Astrocyte (in vitro differentiated cells and primary cell): ENCODE data around the gene ZNF18. TPM values are rescaled to one million over a fixed set of nuclear protein-coding genes. Genes with fewer than 3 reads are reported as not detected.

ENCODE experiments used
- DNase-seq: peaks from one replicate; pipeline ENCODE4 v3.0.0-alpha.2; 2010; ENCODE audit warnings: low read depth
- FAIRE-seq: peaks from 2 replicates; lab custom pipeline; 2011; peaks lifted over from hg19 to GRCh38; lab: Jason Lieb, UNC
- H2AFZ ChIP-seq: 2 replicates; pipeline ENCODE4 v1.6.0; 2012; ENCODE audit warnings: low read depth, low read length, inconsistent platforms
- H3K27ac ChIP-seq: 2 replicates; pipeline ENCODE4 v1.5.1; 2011; ENCODE audit warnings: low read depth, low read length, inconsistent platforms
- H3K27me3 ChIP-seq: 2 replicates; pipeline ENCODE4 v1.6.0; 2011; ENCODE audit warnings: low read length, inconsistent platforms; ENCODE audit not compliant: insufficient read depth
- H3K36me3 ChIP-seq: 2 replicates; pipeline ENCODE4 v1.5.1; 2011; ENCODE audit warnings: low read length, inconsistent platforms; ENCODE audit not compliant: insufficient read depth
- H3K4me1 ChIP-seq: 2 replicates; pipeline ENCODE4 v1.5.1; 2011; ENCODE audit warnings: low read length, inconsistent platforms; ENCODE audit not compliant: insufficient read depth
- H3K4me2 ChIP-seq: 2 replicates; pipeline ENCODE4 v1.6.0; 2012; ENCODE audit warnings: low read length, inconsistent platforms
- H3K4me3 ChIP-seq: 2 replicates; pipeline ENCODE4 v1.5.1; 2011; ENCODE audit warnings: low read depth, mild to moderate bottlenecking, low read length, inconsistent platforms; ENCODE audit not compliant: insufficient read depth
- H3K79me2 ChIP-seq: 2 replicates; pipeline ENCODE4 v1.6.0; 2012; ENCODE audit warnings: mild to moderate bottlenecking, low read length, inconsistent platforms; ENCODE audit not compliant: insufficient read depth
- H3K9ac ChIP-seq: 2 replicates; pipeline ENCODE4 v1.6.0; 2012; ENCODE audit warnings: mild to moderate bottlenecking, low read length, inconsistent platforms
- H3K9me3 ChIP-seq: 2 replicates; pipeline ENCODE4 v1.5.1; 2012; ENCODE audit warnings: low read depth, mild to moderate bottlenecking, low read length, inconsistent platforms; ENCODE audit not compliant: insufficient read depth
- H4K20me1 ChIP-seq: 2 replicates; pipeline ENCODE4 v1.6.0; 2012; ENCODE audit warnings: low read length, inconsistent platforms; ENCODE audit not compliant: insufficient read depth
- H3K27ac Mint-ChIP-seq: one replicate; pipeline ENCODE4 v1.8.0; 2021; ENCODE audit warnings: mild to moderate bottlenecking, mixed read lengths; ENCODE audit not compliant: unreplicated experiment
- H3K27me3 Mint-ChIP-seq: one replicate; pipeline ENCODE4 v1.8.0; 2021; ENCODE audit warnings: low read depth, mixed read lengths; ENCODE audit not compliant: unreplicated experiment
- H3K36me3 Mint-ChIP-seq: one replicate; pipeline ENCODE4 v1.8.0; 2021; ENCODE audit warnings: low read depth, mixed read lengths; ENCODE audit not compliant: unreplicated experiment
- H3K4me1 Mint-ChIP-seq: one replicate; pipeline ENCODE4 v1.8.0; 2021; ENCODE audit warnings: low read depth, mixed read lengths; ENCODE audit not compliant: unreplicated experiment
- H3K4me3 Mint-ChIP-seq: one replicate; pipeline ENCODE4 v1.8.0; 2021; ENCODE audit warnings: mild to moderate bottlenecking, moderate library complexity, mixed read lengths; ENCODE audit not compliant: unreplicated experiment
- H3K9me3 Mint-ChIP-seq: one replicate; pipeline ENCODE4 v1.8.0; 2021; ENCODE audit warnings: mild to moderate bottlenecking, mixed read lengths; ENCODE audit not compliant: unreplicated experiment
- CTCF ChIP-seq: IDR thresholded peaks from 2 replicates; pipeline ENCODE4 v1.5.1; 2011; ENCODE audit warnings: low read depth, mild to moderate bottlenecking, inconsistent platforms, low read length, moderate library complexity; ENCODE audit not compliant: insufficient read depth
- EZH2 ChIP-seq: IDR thresholded peaks from 2 replicates; pipeline ENCODE4 v1.6.1; 2012; ENCODE audit warnings: mild to moderate bottlenecking, low read length, inconsistent platforms; ENCODE audit not compliant: insufficient read depth
- total RNA-seq: library from RNA; stranded (reverse); gene quantifications from 2 replicates; pipeline ENCODE4 v1.2.1, GENCODE V29; 2021

Gene ZNF18
- total RNA-seq, 1 donor from 2014 or later, result 8.3 TPM

GRCh38 chr17:12035673-12036072, 38.4 kb upstream of the ZNF18 start:
- no peak overlapping the region for H3K4me2 ChIP-seq
- no peaks in the 10 kb centered on the region for H3K27me3 ChIP-seq
- no peak overlapping the region for H2AFZ ChIP-seq
- no peak overlapping the region for H3K4me3 ChIP-seq
- H4K20me1 ChIP-seq, result peaks cover 62% of the 10 kb centered on the region
- no peak for FAIRE-seq
- TF ChIP-seq CTCF, result no peak
- TF ChIP-seq EZH2, result no peak
- no peaks in the 10 kb centered on the region for H3K36me3 Mint-ChIP-seq
- no peak for DNase-seq
- H3K9me3 ChIP-seq, result no peaks in the 10 kb centered on the region
- H3K9ac ChIP-seq, result no peak overlapping the region
- no peaks in the 10 kb centered on the region for H3K36me3 ChIP-seq
- no peaks in the 10 kb centered on the region for H3K27me3 Mint-ChIP-seq
- no peaks in the 10 kb centered on the region for H3K9me3 Mint-ChIP-seq
- H3K4me1 Mint-ChIP-seq, result peaks cover 5% of the 10 kb centered on the region
- no peak overlapping the region for H3K27ac ChIP-seq
- H3K4me1 ChIP-seq, result peaks cover 7% of the 10 kb centered on the region
- peaks cover 96% of the 10 kb centered on the region for H3K79me2 ChIP-seq
- H3K27ac Mint-ChIP-seq, result no peak overlapping the region
- no peak overlapping the region for H3K4me3 Mint-ChIP-seq

GRCh38 chr17:12034538-12034937, 37.3 kb upstream of the ZNF18 start:
- H3K27me3 ChIP-seq, result no peaks in the 10 kb centered on the region
- TF ChIP-seq CTCF (no peak), EZH2 (no peak)
- H3K79me2 ChIP-seq, result peaks cover 98% of the 10 kb centered on the region
- no peak overlapping the region for H3K4me3 Mint-ChIP-seq
- peaks cover 61% of the 10 kb centered on the region for H4K20me1 ChIP-seq
- H3K27me3 Mint-ChIP-seq, result no peaks in the 10 kb centered on the region
- H3K36me3 Mint-ChIP-seq, result no peaks in the 10 kb centered on the region
- no peak overlapping the region for H3K27ac Mint-ChIP-seq
- H3K4me2 ChIP-seq, result no peak overlapping the region
- H3K36me3 ChIP-seq, result no peaks in the 10 kb centered on the region
- no peaks in the 10 kb centered on the region for H3K4me1 ChIP-seq
- H3K9me3 ChIP-seq, result no peaks in the 10 kb centered on the region
- H3K27ac ChIP-seq, result no peak overlapping the region
- peaks cover 3% of the 10 kb centered on the region for H3K4me1 Mint-ChIP-seq
- FAIRE-seq (no peak), DNase-seq (no peak)
- no peaks in the 10 kb centered on the region for H3K9me3 Mint-ChIP-seq
- H3K9ac ChIP-seq, result no peak overlapping the region
- no peak overlapping the region for H3K4me3 ChIP-seq
- no peak overlapping the region for H2AFZ ChIP-seq

GRCh38 chr17:12028611-12029010, 31.3 kb upstream of the ZNF18 start:
- peaks cover 24% of the 10 kb centered on the region for H3K4me1 Mint-ChIP-seq
- H4K20me1 ChIP-seq, result peaks cover 76% of the 10 kb centered on the region
- no peak overlapping the region for H3K4me3 ChIP-seq
- H3K4me3 Mint-ChIP-seq, result no peak overlapping the region
- no peaks in the 10 kb centered on the region for H3K27me3 ChIP-seq
- TF ChIP-seq CTCF, result no peak
- TF ChIP-seq EZH2, result no peak
- H3K27ac ChIP-seq, result no peak overlapping the region
- no peak overlapping the region for H3K4me2 ChIP-seq
- no peaks in the 10 kb centered on the region for H3K9me3 Mint-ChIP-seq
- H3K27ac Mint-ChIP-seq, result no peak overlapping the region
- FAIRE-seq (no peak), DNase-seq (no peak)
- H3K4me1 ChIP-seq, result peaks cover 14% of the 10 kb centered on the region
- H3K79me2 ChIP-seq, result peaks cover 94% of the 10 kb centered on the region
- H3K36me3 ChIP-seq, result no peaks in the 10 kb centered on the region
- H3K36me3 Mint-ChIP-seq, result peaks cover 2% of the 10 kb centered on the region
- H3K9ac ChIP-seq, result no peak overlapping the region
- no peak overlapping the region for H2AFZ ChIP-seq
- no peaks in the 10 kb centered on the region for H3K9me3 ChIP-seq
- no peaks in the 10 kb centered on the region for H3K27me3 Mint-ChIP-seq
